H1 (cell line): ENCODE measurements around the gene CRYBB1. TPM values are rescaled to one million over a fixed set of nuclear protein-coding genes. Genes with fewer than 3 reads are reported as not detected.

Experiments
- CTCF ChIA-PET: fragments of 300-600 bp; sonication (Branson Sonifier 250); formaldehyde crosslinking; loops from one replicate; lab custom pipeline; 2021; ENCODE audit not compliant: partially characterized antibody; lab: Charles Lee
- POLR2A ChIA-PET: fragments of 300-600 bp; sonication (Branson Sonifier 250); formaldehyde crosslinking; loops from one replicate; lab custom pipeline; 2021; ENCODE audit warnings: inconsistent platforms; ENCODE audit not compliant: partially characterized antibody; lab: Charles Lee
- DNase-seq, 2 experiments: peaks; one replicate each; pipeline versions ENCODE4 v3.0.0 to v3.0.0-alpha.2; 2010 to 2022; ENCODE audit warnings: low spot score in 2 of 2, low read depth in 1 of 2, mixed read lengths in 1 of 2
- FAIRE-seq: peaks from 2 replicates; lab custom pipeline; 2011; peaks lifted over from hg19 to GRCh38; lab: Jason Lieb, UNC
- H2AFZ ChIP-seq: 2 replicates; pipeline ENCODE4 v1.8.1; 2012; ENCODE audit warnings: low read length, inconsistent platforms
- H2AK5ac ChIP-seq: 2 replicates; pipeline ENCODE4 v1.6.1; 2013; ENCODE audit warnings: low read depth, low read length
- H2BK120ac ChIP-seq: replicated peaks from 2 replicates; pipeline ENCODE3; 2013; ENCODE audit warnings: low read depth, low read length, inconsistent platforms
- H2BK12ac ChIP-seq: 2 replicates; pipeline ENCODE4 v1.6.1; 2013; ENCODE audit warnings: low read depth, low read length
- H2BK15ac ChIP-seq: 2 replicates; pipeline ENCODE4 v1.6.1; 2013; ENCODE audit warnings: low read length
- H2BK20ac ChIP-seq: 2 replicates; pipeline ENCODE4 v1.6.1; 2013; ENCODE audit warnings: low read length
- H2BK5ac ChIP-seq: 2 replicates; pipeline ENCODE4 v1.6.1; 2013; ENCODE audit warnings: low read depth, low read length
- H3K14ac ChIP-seq: 2 replicates; pipeline ENCODE4 v1.6.1; 2013; ENCODE audit warnings: inconsistent platforms; ENCODE audit not compliant: insufficient read length
- H3K18ac ChIP-seq: 2 replicates; pipeline ENCODE4 v1.6.1; 2013; ENCODE audit warnings: low read length; ENCODE audit errors: extremely low read depth
- H3K23ac ChIP-seq: 2 replicates; pipeline ENCODE4 v1.6.1; 2013; ENCODE audit warnings: inconsistent platforms; ENCODE audit not compliant: insufficient read length
- H3K23me2 ChIP-seq: 2 replicates; pipeline ENCODE4 v1.6.1; 2013; ENCODE audit warnings: low read depth, low read length
- H3K27ac ChIP-seq: 2 replicates; pipeline ENCODE4 v1.6.1; 2011; ENCODE audit warnings: low read depth, low read length, inconsistent platforms
- H3K27me3 ChIP-seq, 4 experiments: replicated peaks in 1 of 4; 1 replicate in 1 of 4; 2 replicates in 3 of 4; pipeline versions ENCODE4 v1.6.1 to v1.8.1; 2011 to 2013; ENCODE audit warnings: low read length in 3 of 4, mild to moderate bottlenecking in 3 of 4, inconsistent platforms in 2 of 4, mixed read lengths in 2 of 4, moderate library complexity in 1 of 4; ENCODE audit not compliant: control insufficient read depth in 3 of 4, insufficient read depth in 3 of 4; ENCODE audit errors: extremely low read depth in 1 of 4
- H3K36me3 ChIP-seq, 4 experiments: 2 replicates each; pipeline versions ENCODE4 v1.6.1 to v1.8.1; 2011 to 2013; ENCODE audit warnings: mild to moderate bottlenecking in 4 of 4, low read length in 3 of 4, moderate library complexity in 2 of 4, control low read depth in 1 of 4, inconsistent platforms in 1 of 4; ENCODE audit not compliant: insufficient read depth in 4 of 4, control insufficient read depth in 2 of 4
- H3K4ac ChIP-seq: replicated peaks from 2 replicates; pipeline ENCODE3; 2013; ENCODE audit warnings: low read length, low read depth, mixed read lengths, inconsistent platforms; ENCODE audit not compliant: insufficient read length
- H3K4me1 ChIP-seq, 4 experiments: replicated peaks in 1 of 4; 1 replicate in 1 of 4; 2 replicates in 3 of 4; pipeline versions ENCODE4 v1.6.1 to v1.8.1; 2011 to 2013; ENCODE audit warnings: low read length in 3 of 4, inconsistent platforms in 2 of 4, mixed read lengths in 1 of 4; ENCODE audit not compliant: insufficient read depth in 4 of 4, control insufficient read depth in 3 of 4
- H3K4me2 ChIP-seq, 2 experiments: 2 replicates each; pipeline versions ENCODE4 v1.6.1 to v1.8.1; 2011 to 2013; ENCODE audit warnings: low read depth in 2 of 2, low read length in 2 of 2, control low read depth in 1 of 2, inconsistent platforms in 1 of 2, mild to moderate bottlenecking in 1 of 2; ENCODE audit not compliant: insufficient read depth in 1 of 2
- H3K4me3 ChIP-seq, 4 experiments: fragments of 200-600, 300-600 bp in 1 of 4; sonication (generic), shearing (Covaris generic), sonication (Bioruptor Twin) in 1 of 4; 2 replicates each; pipeline versions ENCODE4 v1.5.1 to v1.8.1; 2011 to 2016; ENCODE audit warnings: low read length in 4 of 4, low read depth in 3 of 4, control low read depth in 2 of 4, inconsistent platforms in 2 of 4, mild to moderate bottlenecking in 2 of 4, mixed read lengths in 1 of 4, moderate library complexity in 1 of 4; ENCODE audit not compliant: insufficient read depth in 2 of 4; ENCODE audit errors: extremely low read depth in 1 of 4
- H3K56ac ChIP-seq: replicated peaks from 2 replicates; pipeline ENCODE3; 2013; ENCODE audit warnings: low read depth, mild to moderate bottlenecking, mixed read lengths, low read length, inconsistent platforms; ENCODE audit not compliant: insufficient read length
- H3K79me1 ChIP-seq: 2 replicates; pipeline ENCODE4 v1.6.1; 2013; ENCODE audit warnings: low read depth, low read length, control low read depth
- H3K79me2 ChIP-seq, 2 experiments: 2 replicates each; pipeline versions ENCODE4 v1.6.1 to v1.8.1; 2012 to 2013; ENCODE audit warnings: low read length in 2 of 2, mild to moderate bottlenecking in 2 of 2, inconsistent platforms in 1 of 2; ENCODE audit not compliant: insufficient read depth in 2 of 2, control insufficient read depth in 1 of 2
- H3K9ac ChIP-seq, 4 experiments: replicated peaks in 1 of 4; 1 replicate in 1 of 4; 2 replicates in 3 of 4; pipeline versions ENCODE4 v1.6.1 to v1.8.1; 2011 to 2013; ENCODE audit warnings: low read depth in 3 of 4, low read length in 3 of 4, control low read depth in 2 of 4, mild to moderate bottlenecking in 2 of 4, moderate library complexity in 2 of 4, inconsistent platforms in 1 of 4; ENCODE audit errors: extremely low read depth in 1 of 4
- H3K9me3 ChIP-seq, 2 experiments: 2 replicates each; pipeline versions ENCODE4 v1.6.1 to v1.8.1; 2012 to 2013; ENCODE audit warnings: mild to moderate bottlenecking in 2 of 2, moderate library complexity in 2 of 2, control low read depth in 1 of 2, inconsistent platforms in 1 of 2, low read depth in 1 of 2, low read length in 1 of 2, mixed read lengths in 1 of 2; ENCODE audit not compliant: insufficient read depth in 2 of 2
- H4K20me1 ChIP-seq, 2 experiments: replicated peaks in 1 of 2; 2 replicates each; pipeline versions ENCODE3 to v1.8.1; 2011 to 2013; ENCODE audit warnings: inconsistent platforms in 2 of 2, low read length in 2 of 2, mild to moderate bottlenecking in 1 of 2; ENCODE audit not compliant: insufficient read depth in 2 of 2, control insufficient read depth in 1 of 2
- H4K5ac ChIP-seq: 2 replicates; pipeline ENCODE4 v1.6.1; 2013; ENCODE audit warnings: low read length, low read depth, mixed read lengths, inconsistent platforms; ENCODE audit not compliant: insufficient read length
- H4K8ac ChIP-seq: 2 replicates; pipeline ENCODE4 v1.8.0; 2013; ENCODE audit warnings: mild to moderate bottlenecking, moderate library complexity, low read length, inconsistent platforms; ENCODE audit not compliant: insufficient read depth; ENCODE audit errors: extremely low read depth
- H4K91ac ChIP-seq: replicated peaks from 2 replicates; pipeline ENCODE3; 2013; ENCODE audit warnings: low read length, mixed read lengths, inconsistent platforms; ENCODE audit not compliant: insufficient read length
- ATF2 ChIP-seq: IDR thresholded peaks from 2 replicates; pipeline ENCODE4 v1.6.1; 2012; ENCODE audit warnings: low read length, inconsistent platforms
- ATF3 ChIP-seq: IDR thresholded peaks from 2 replicates; pipeline ENCODE4 v1.6.1; 2011; ENCODE audit warnings: low read depth, mild to moderate bottlenecking, low read length; ENCODE audit not compliant: insufficient read depth
- EGR1 ChIP-seq: IDR thresholded peaks from 2 replicates; pipeline ENCODE4 v1.6.1; 2011; ENCODE audit warnings: low read depth, low read length, borderline replicate concordance
- NANOG ChIP-seq: IDR thresholded peaks from 2 replicates; pipeline ENCODE4 v1.6.1; 2011; ENCODE audit warnings: low read length, low read depth, mild to moderate bottlenecking, inconsistent platforms; ENCODE audit not compliant: insufficient read depth, poor library complexity, severe bottlenecking
- PHF8 ChIP-seq: fragments of 200-600 bp; sonication (generic); conservative IDR thresholded peaks from 2 replicates; pipeline ENCODE4 v1.7.1; 2012; ENCODE audit warnings: low read depth, mild to moderate bottlenecking, inconsistent platforms, low read length, moderate library complexity
- SAP30 ChIP-seq: fragments of 300-600 bp; sonication (generic); IDR thresholded peaks from 2 replicates; pipeline ENCODE4 v1.7.1; 2012; ENCODE audit warnings: low read length, moderate library complexity, mild to moderate bottlenecking, inconsistent platforms; ENCODE audit not compliant: insufficient read depth, insufficient replicate concordance
- SIN3A ChIP-seq, 2 experiments: IDR thresholded peaks in 1 of 2; conservative IDR thresholded peaks in 1 of 2; 2 replicates each; pipeline ENCODE4 v1.6.1; 2011 to 2012; ENCODE audit warnings: low read length in 2 of 2, improper control_type of control experiment in 1 of 2, low read depth in 1 of 2, mild to moderate bottlenecking in 1 of 2
- SIRT6 ChIP-seq: IDR thresholded peaks from one replicate; pipeline ENCODE4 v1.7.1; 2012; ENCODE audit warnings: low read length, inconsistent platforms
- SP2 ChIP-seq: IDR thresholded peaks from 2 replicates; pipeline ENCODE4 v1.6.1; 2012; ENCODE audit warnings: mild to moderate bottlenecking, low read length, inconsistent platforms
- WGBS, 2 experiments: shearing (Covaris generic) in 1 of 2; methylation state at CpG; one replicate each; pipeline versions ENCODE4 v1.1.6 to v1.1.7; 2013 to 2015; ENCODE audit warnings: low lambda C conversion rate in 2 of 2, mixed read lengths in 2 of 2, inconsistent platforms in 1 of 2, low coverage in 1 of 2, missing lambda C conversion rate in 1 of 2; ENCODE audit not compliant: insufficient replicate concordance in 2 of 2, insufficient coverage in 1 of 2, insufficient read length in 1 of 2; ENCODE audit errors: extremely low coverage in 1 of 2, missing lambda C conversion rate in 1 of 2; 5-methylcytosine and 5-hydroxymethylcytosine counted together
- polyA plus RNA-seq, 7 experiments: library from polyadenylated mRNA; depleted of rRNA in 3 of 7; stranded (reverse) in 5 of 7; unstranded in 2 of 7; fragments of >200 nt in 5 of 7; fragments of 200-250 nt in 2 of 7; gene quantifications; 1 replicate in 5 of 7; 2 replicates in 1 of 7; 4 replicates in 1 of 7; pipeline versions ENCODE4 v1.2.1 to v1.2.3, GENCODE V29; 2011 to 2013; ENCODE audit warnings: missing spikeins in 2 of 7, mixed read lengths in 2 of 7
- total RNA-seq: library from RNA; stranded (reverse); fragmentation: NEBNext Ultra II Directional; extraction: Animal tissue kit (Norgen Biotek cat#: 25700); gene quantifications from 2 replicates; pipeline ENCODE4 v1.2.1, GENCODE V29; 2021

CRYBB1 gene
- total and polyA plus RNA-seq, 2 of the 8 experiments (the other 6 are each of a cell fraction or from before 2014, with no cell fraction given): 1.7 to 6.0 TPM

- peaks cover 9 to 41% (median 15%) of the 10 kb centered on the region in 4 experiments for H3K4me1 ChIP-seq
- ChIA-PET CTCF (interaction anchor here (0.9 kb wide), 2 partner anchors 36 to 93 kb away, joined by 3 read pairs; no protein-coding TSS in a partner anchor), POLR2A (interaction anchor here (0.6 to 2.2 kb wide), 9 partner anchors 8 to 112 kb away, joined by 3 to 11 read pairs (median 3); no protein-coding TSS in a partner anchor)
- H2AFZ ChIP-seq: no peak overlapping the region
- no peak overlapping the region for H4K5ac ChIP-seq
- no peak overlapping the region for H4K8ac ChIP-seq
- no peak overlapping the region for H3K4me3 ChIP-seq
- no peaks in the 10 kb centered on the region for H3K9me3 ChIP-seq
- H3K4ac ChIP-seq: no peak overlapping the region
- H3K14ac ChIP-seq: no peak overlapping the region
- H3K56ac ChIP-seq: no peak overlapping the region
- H4K91ac ChIP-seq: no peak overlapping the region
- WGBS, 2 experiments: 90% methylated on average over 8 of the region's 8 CpGs; no CpG with 5 or more reads in 1 of the 2 experiments
- H2AK5ac ChIP-seq: no peak overlapping the region
- no peak overlapping the region for H3K4me2 ChIP-seq
- H3K79me2 ChIP-seq: peaks cover 6 to 96% of the 10 kb centered on the region in 2 experiments
- H3K23ac ChIP-seq: no peak overlapping the region
- no peak overlapping the region for H3K9ac ChIP-seq
- no peak overlapping the region for H2BK12ac ChIP-seq
- H3K23me2 ChIP-seq: peaks cover 2% of the 10 kb centered on the region; the same call in 1 of the 2 replicates
- no peak overlapping the region for H2BK15ac ChIP-seq
- H3K18ac ChIP-seq: no peak overlapping the region
- no peaks in the 10 kb centered on the region for H3K27me3 ChIP-seq
- DNase-seq: no peak
- FAIRE-seq: no peak
- H3K79me1 ChIP-seq: peaks cover 32% of the 10 kb centered on the region
- no peak overlapping the region for H2BK5ac ChIP-seq
- H3K27ac ChIP-seq: no peak overlapping the region; the same call in 1 of the 2 replicates
- no peak overlapping the region for H2BK120ac ChIP-seq
- 0 out of 2 replicates have a peak overlapping the region, but pooled peaks have one; percentile 6 for H2BK20ac ChIP-seq
- peaks cover 4 to 10% of the 10 kb centered on the region in 2 experiments for H4K20me1 ChIP-seq
- peaks cover 0 to 13% (median 0%) of the 10 kb centered on the region in 4 experiments; a peak in 3 of 8 replicates for H3K36me3 ChIP-seq
- TF ChIP-seq NANOG: no peak
- no peak for TF ChIP-seq EGR1
- no peak for TF ChIP-seq ATF3
- no peak for TF ChIP-seq SP2
- TF ChIP-seq SIN3A (conservative IDR thresholded peaks at IDR 0.05 in 1 of 2, IDR thresholded peaks at IDR 0.05 in 1 of 2; ENCODE audit: low read depth in 1 of 2, low read length in 2 of 2): no peak
- no peak for TF ChIP-seq ATF2
- no peak for TF ChIP-seq SIRT6
- TF ChIP-seq PHF8: no peak
- TF ChIP-seq SAP30: no peak
Observed at GRCh38 chr22:26576026-26576680, 41.7 kb downstream of the CRYBB1 start.
